PC-9 (cell line): Measurements from ENCODE around the gene DNAH11.

Source experiments
- CTCF ChIP-seq: fragments of 200-600 bp; sonication (generic); conservative IDR thresholded peaks from 2 replicates; pipeline ENCODE4 v1.6.1; 2017; ENCODE audit warnings: mixed run types, antibody characterized with exemption, mild to moderate bottlenecking, moderate library complexity
- EZH2 ChIP-seq: fragments of 200-600 bp; sonication (generic); IDR thresholded peaks from 2 replicates; pipeline ENCODE4 v1.8.0; 2017; ENCODE audit warnings: antibody characterized with exemption, low read depth

- TF ChIP-seq CTCF (no peak), EZH2 (no peak)
Observed at GRCh38 chr7:21773326-21773725, 230.5 kb downstream of the DNAH11 start.
